PC-9 (cell line): ENCODE measurements around the gene THBS3. TPM values are rescaled to one million over a fixed set of nuclear protein-coding genes. Genes with fewer than 3 reads are reported as not detected.

Experiments used
- BruUV-seq: library from RNA; stranded (reverse); fragments of 400-500 nt; replicated peaks from 2 replicates; lab custom pipeline; 2021; lab: Mats Ljungman, UMichigan
- CTCF ChIA-PET: fragments of 300-600 bp; sonication (Branson Sonifier 250); formaldehyde crosslinking; loops from one replicate; lab custom pipeline; 2022; ENCODE audit warnings: antibody characterized with exemption; lab: Charles Lee
- POLR2A ChIA-PET: fragments of 300-600 bp; sonication (Branson Sonifier 250); formaldehyde crosslinking; loops from one replicate; lab custom pipeline; 2022; ENCODE audit warnings: antibody characterized with exemption; ENCODE audit not compliant: unreplicated experiment; lab: Charles Lee
- DNase-seq, 2 experiments: peaks; one replicate each; pipeline versions ENCODE4 v3.0.0 to v3.0.0-alpha.2; 2015 to 2022; ENCODE audit warnings: mixed read lengths in 1 of 2
- H2AFZ ChIP-seq: fragments of 200-600 bp; sonication (generic); 2 replicates; pipeline ENCODE4 v1.8.1; 2017; ENCODE audit warnings: antibody characterized with exemption
- H3F3A ChIP-seq: fragments of 200-600 bp; sonication (generic); 2 replicates; pipeline ENCODE4 v1.8.1; 2017; ENCODE audit warnings: antibody characterized with exemption, mild to moderate bottlenecking, low read depth; ENCODE audit not compliant: insufficient read depth
- H3K27ac ChIP-seq: fragments of 200-600 bp; sonication (generic); 2 replicates; pipeline ENCODE4 v1.6.1; 2016; ENCODE audit warnings: mixed run types
- H3K27me3 ChIP-seq: fragments of 200-600 bp; sonication (generic); 2 replicates; pipeline ENCODE4 v1.6.1; 2016; ENCODE audit warnings: low read depth, mixed run types; ENCODE audit not compliant: insufficient read depth
- H3K36me3 ChIP-seq: fragments of 200-600 bp; sonication (generic); 2 replicates; pipeline ENCODE4 v1.6.1; 2016; ENCODE audit warnings: low read depth, mixed run types
- H3K4me1 ChIP-seq: fragments of 200-600 bp; sonication (generic); replicated peaks from 2 replicates; pipeline ENCODE4 v1.6.1; 2016; ENCODE audit warnings: mixed run types; ENCODE audit not compliant: insufficient read depth
- H3K4me2 ChIP-seq: fragments of 200-600 bp; sonication (generic); 2 replicates; pipeline ENCODE4 v1.6.1; 2017; ENCODE audit warnings: mixed run types
- H3K4me3 ChIP-seq: fragments of 200-600 bp; sonication (generic); 2 replicates; pipeline ENCODE4 v1.6.1; 2016; ENCODE audit warnings: mixed run types
- H3K79me2 ChIP-seq: fragments of 200-600 bp; sonication (generic); 2 replicates; pipeline ENCODE4 v1.6.1; 2017; ENCODE audit warnings: low read depth, mixed run types
- H3K9me2 ChIP-seq: fragments of 200-600 bp; sonication (generic); 2 replicates; pipeline ENCODE4 v1.8.1; 2017; ENCODE audit warnings: mild to moderate bottlenecking; ENCODE audit not compliant: insufficient read depth
- H3K9me3 ChIP-seq: fragments of 200-600 bp; sonication (generic); 2 replicates; pipeline ENCODE4 v1.8.1; 2016; ENCODE audit warnings: low read depth; ENCODE audit not compliant: insufficient read depth
- H4K20me1 ChIP-seq: fragments of 200-600 bp; sonication (generic); 2 replicates; pipeline ENCODE4 v1.8.1; 2017; ENCODE audit not compliant: insufficient read depth
- CTCF ChIP-seq: fragments of 200-600 bp; sonication (generic); conservative IDR thresholded peaks from 2 replicates; pipeline ENCODE4 v1.6.1; 2017; ENCODE audit warnings: mixed run types, antibody characterized with exemption, mild to moderate bottlenecking, moderate library complexity
- EZH2 ChIP-seq: fragments of 200-600 bp; sonication (generic); IDR thresholded peaks from 2 replicates; pipeline ENCODE4 v1.8.0; 2017; ENCODE audit warnings: antibody characterized with exemption, low read depth
- intact Hi-C: fragments of 100-400 bp; cut with micrococcal nuclease; formaldehyde crosslinking; loops from one replicate; pipeline ENCODE4 v1.10.0; 2022; ENCODE audit not compliant: unreplicated experiment
- total RNA-seq: library from RNA; stranded (reverse); gene quantifications from 2 replicates; pipeline ENCODE4 v1.2.3, GENCODE V29; 2021

Gene THBS3
- total RNA-seq, 1 experiment from 2014 or later = 45.4 TPM

GRCh38 chr1:155196893-155197638 is 10.6 kb downstream of the THBS3 start:
- no peak for DNase-seq
- CTCF ChIA-PET = no interaction called here
- BruUV-seq = no TSS peak
- H3F3A ChIP-seq = peaks cover 14% of the 10 kb centered on the region; the same call in 1 of the 2 replicates
- H3K4me3 ChIP-seq = no peak overlapping the region
- no peak for TF ChIP-seq CTCF
- no peak for TF ChIP-seq EZH2
- no peaks in the 10 kb centered on the region for H3K27me3 ChIP-seq
- no peaks in the 10 kb centered on the region for H4K20me1 ChIP-seq
- no peak overlapping the region for H2AFZ ChIP-seq
- H3K9me3 ChIP-seq = no peaks in the 10 kb centered on the region
- H3K4me2 ChIP-seq = no peak overlapping the region
- H3K36me3 ChIP-seq = no peaks in the 10 kb centered on the region
- H3K27ac ChIP-seq = no peak overlapping the region
- no peaks in the 10 kb centered on the region for H3K9me2 ChIP-seq
- POLR2A ChIA-PET = no interaction called here
- H3K4me1 ChIP-seq = peaks cover 14% of the 10 kb centered on the region
- no peaks in the 10 kb centered on the region for H3K79me2 ChIP-seq
- intact Hi-C loops = no loop called here

DNA sequence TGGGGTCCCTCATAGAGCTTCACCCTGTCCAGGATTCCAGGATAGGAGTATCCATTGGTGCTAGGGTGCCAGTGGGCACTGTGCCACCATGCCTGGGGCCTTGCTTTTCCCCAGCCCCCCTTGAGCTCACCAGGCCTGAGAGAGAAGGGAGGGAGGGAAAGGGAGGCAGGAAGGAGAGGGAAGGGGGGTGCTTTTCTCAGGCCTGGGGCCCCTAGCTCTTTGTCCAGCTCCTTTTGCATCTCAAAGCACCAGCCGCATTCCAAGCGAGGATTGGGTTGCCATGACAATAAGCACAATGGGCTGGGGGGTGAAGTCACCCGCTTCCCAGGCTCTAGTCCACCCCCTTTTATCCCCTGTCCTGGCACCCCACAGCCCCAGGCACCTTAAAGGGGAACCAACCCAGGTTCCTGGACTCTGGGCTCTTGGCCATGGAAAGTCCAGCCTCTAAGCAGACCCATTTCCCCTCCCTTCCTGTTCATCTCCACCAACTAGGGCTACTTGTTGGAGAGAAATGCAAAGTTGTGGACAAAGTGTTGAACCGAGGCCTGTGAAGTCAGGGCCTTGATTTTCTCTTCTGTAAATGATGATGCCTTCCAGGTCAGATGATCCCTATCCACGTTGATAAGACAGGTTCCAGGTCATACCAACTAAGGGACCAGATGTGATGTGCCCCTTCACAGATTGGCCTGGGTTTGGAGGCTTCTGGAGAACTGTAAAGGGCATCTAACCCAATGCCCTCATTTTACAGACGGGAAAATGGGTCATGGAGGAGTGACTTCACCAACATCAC is 11.4 kb downstream of the THBS3 start:
- no peak overlapping the region for H3K27ac ChIP-seq
- TF ChIP-seq EZH2 (no peak), CTCF (no peak)
- no peaks in the 10 kb centered on the region for H3K9me2 ChIP-seq
- no peaks in the 10 kb centered on the region for H4K20me1 ChIP-seq
- peaks cover 14% of the 10 kb centered on the region for H3K4me1 ChIP-seq
- no peaks in the 10 kb centered on the region for H3K79me2 ChIP-seq
- no peak overlapping the region for H2AFZ ChIP-seq
- POLR2A ChIA-PET = interaction anchor here (0.6 to 0.7 kb wide), 3 partner anchors 23 to 1630 kb away, joined by 3 read pairs; partner anchors contain the start of gene KRTCAP2
- DNase-seq = no peak
- H3K4me2 ChIP-seq = no peak overlapping the region
- BruUV-seq = no TSS peak
- CTCF ChIA-PET = interaction anchor here (0.6 to 0.8 kb wide), 2 partner anchors 11 to 720 kb away, joined by 3 to 4 read pairs; no protein-coding TSS in a partner anchor
- H3K9me3 ChIP-seq = no peaks in the 10 kb centered on the region
- peaks cover 16% of the 10 kb centered on the region; the same call in 1 of the 2 replicates for H3F3A ChIP-seq
- H3K27me3 ChIP-seq = no peaks in the 10 kb centered on the region
- H3K36me3 ChIP-seq = no peaks in the 10 kb centered on the region
- no peak overlapping the region for H3K4me3 ChIP-seq
- intact Hi-C loops = no loop called here
